NOMO-1 (cell line): ENCODE data around the gene ZFYVE28.

Experiments
- DNase-seq, 2 experiments: peaks; one replicate each; lab custom pipeline; 2025; ENCODE audit not compliant: unreplicated experiment in 2 of 2; lab: John Stamatoyannopoulos, UW

Gene ZFYVE28

DNA sequence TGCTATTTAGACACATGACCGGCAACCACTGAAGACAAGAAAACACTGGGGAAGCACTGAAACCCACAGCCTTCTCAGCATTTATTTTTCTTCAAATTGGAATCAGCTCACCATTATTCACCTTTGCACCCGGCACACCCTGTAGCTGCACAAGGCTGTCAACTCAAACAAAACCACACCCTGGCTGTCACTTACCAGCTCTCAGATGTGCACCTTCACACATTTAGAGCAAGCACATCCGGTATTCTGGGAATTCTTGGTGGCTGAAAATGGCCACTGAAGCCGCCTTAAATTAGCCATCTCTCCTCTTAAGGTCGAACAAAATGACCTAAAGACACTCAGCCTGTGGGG, 5.9 kb downstream of the ZFYVE28 start:
- DNase-seq: peak in 1 of 2 experiments; percentile 48

GRCh38 chr4:2411786-2412510, 6.5 kb downstream of the ZFYVE28 start:
- no peak for DNase-seq

DNA sequence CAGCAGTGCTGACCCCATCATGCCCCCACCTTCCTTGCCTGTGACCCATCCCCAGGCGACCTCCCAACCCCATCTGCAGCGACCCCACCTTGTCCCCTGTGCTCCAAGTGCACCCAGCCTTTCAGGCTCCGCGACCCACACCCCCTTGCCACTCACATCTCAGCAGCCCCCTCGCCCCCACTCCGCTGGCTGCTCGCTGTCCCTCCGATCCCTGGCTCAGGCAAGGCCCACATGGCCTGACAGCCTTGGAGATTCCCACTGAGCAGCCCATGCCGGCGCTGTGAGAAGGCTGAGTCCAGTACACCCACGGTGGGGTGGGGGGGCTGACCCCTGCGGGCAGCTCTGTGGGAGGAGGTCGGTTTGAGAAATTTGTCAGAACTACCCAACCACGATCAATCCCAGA, 9.1 kb downstream of the ZFYVE28 start:
- no peak for DNase-seq

- no peak for DNase-seq
Measured at GRCh38 chr4:2408976-2409375, 9.5 kb downstream of the ZFYVE28 start.

- DNase-seq: no peak
Measured at GRCh38 chr4:2408401-2408958, 10.0 kb downstream of the ZFYVE28 start.

DNA sequence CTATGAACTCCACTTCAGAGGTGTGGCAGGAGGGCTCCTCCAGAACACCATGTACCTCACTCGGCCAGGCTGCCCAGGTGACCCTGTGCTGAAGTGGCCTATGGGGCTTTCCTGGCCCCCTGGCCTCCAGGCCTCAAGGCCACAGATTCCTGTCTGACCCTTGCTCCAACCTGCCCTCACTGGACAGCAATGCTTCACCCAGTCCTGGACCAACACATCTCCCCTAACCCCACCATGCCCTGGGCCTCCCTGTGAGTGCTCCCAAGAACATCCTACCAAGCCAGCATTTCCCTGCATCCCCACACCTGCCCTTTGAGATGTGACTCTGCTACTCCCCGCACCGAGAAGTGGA, 10.5 kb downstream of the ZFYVE28 start:
- no peak for DNase-seq

- DNase-seq: no peak
Measured at GRCh38 chr4:2406920-2407319, 11.5 kb downstream of the ZFYVE28 start.

GRCh38 chr4:2406406-2406805, 12.0 kb downstream of the ZFYVE28 start:
- no peak for DNase-seq

GRCh38 chr4:2402941-2403340, 15.5 kb downstream of the ZFYVE28 start:
- no peak for DNase-seq

DNA sequence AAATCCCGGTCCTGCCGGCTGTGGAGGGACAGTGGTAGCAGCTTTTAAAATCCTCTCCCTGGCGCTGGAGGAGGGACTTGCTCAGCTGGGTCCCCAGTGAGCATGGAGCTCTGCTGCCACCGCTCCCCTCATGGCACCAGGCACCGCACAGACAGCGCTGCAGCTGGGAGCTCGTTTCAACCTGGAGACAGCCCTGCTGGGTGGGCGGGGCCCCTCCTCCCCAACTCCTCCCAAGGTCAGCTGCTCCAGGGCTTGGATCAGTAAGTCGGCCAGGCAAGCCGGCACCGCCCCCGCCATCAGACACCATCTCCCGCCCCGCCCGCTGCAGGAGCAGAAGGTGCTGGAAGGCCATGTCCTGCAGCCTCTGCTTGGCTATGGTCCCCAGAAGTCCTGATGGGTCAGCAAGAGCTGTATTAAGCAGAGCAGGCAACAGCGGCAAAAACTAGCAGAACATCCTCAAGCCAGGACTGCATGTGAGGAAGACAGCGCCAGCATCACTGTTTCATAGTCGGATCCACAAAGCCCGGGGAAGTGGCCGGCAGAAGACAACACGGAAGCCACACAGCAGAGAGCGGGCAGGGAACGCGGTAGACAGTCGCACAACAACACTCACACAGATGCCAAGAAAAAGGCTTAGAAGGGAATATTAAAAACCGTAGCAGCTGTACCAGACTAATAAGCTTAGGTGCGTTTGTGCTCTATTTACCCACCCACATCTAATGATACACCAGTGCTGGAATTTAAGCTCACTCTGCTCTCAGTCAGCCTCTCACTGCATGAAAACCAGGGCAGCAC, 16.2 kb downstream of the ZFYVE28 start:
- no peak for DNase-seq

GRCh38 chr4:2401610-2401983, 16.8 kb downstream of the ZFYVE28 start:
- DNase-seq: no peak

DNA sequence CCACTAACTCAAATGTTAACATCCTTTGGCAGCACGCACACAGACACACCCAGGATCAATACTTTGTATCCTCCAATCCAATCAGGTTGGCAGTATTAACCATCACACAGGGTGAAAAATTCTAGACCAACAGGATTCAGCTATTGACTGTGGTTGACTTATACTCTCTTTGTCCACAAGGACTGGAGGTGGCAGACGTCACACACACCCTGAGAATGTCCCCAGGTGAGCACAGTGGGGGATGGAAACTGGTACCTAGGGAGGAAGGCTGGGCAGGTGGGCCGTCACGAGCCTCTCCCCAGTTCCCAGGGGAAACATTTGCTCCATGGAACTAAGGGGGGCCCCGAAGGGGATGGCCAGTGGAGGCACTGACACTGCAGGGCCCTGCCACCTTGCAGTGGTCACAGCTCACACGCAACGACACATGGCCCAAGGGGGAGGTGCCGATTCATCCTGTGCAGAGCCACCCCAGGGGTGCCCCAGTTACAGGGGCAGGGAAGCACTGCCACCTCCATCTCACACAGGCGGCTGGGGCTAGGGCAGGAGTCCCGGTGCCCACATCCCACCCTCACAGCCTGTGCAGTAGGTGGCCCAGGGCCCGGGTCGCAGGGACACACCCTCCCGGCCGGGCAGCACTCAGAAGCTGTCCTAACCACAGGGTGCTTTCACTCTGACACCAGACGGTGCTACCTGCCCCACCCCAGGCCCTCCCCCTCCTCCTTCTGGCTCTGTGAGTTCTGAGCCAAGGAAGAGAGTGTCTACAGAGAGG, 17.4 kb downstream of the ZFYVE28 start:
- no peak for DNase-seq

DNA sequence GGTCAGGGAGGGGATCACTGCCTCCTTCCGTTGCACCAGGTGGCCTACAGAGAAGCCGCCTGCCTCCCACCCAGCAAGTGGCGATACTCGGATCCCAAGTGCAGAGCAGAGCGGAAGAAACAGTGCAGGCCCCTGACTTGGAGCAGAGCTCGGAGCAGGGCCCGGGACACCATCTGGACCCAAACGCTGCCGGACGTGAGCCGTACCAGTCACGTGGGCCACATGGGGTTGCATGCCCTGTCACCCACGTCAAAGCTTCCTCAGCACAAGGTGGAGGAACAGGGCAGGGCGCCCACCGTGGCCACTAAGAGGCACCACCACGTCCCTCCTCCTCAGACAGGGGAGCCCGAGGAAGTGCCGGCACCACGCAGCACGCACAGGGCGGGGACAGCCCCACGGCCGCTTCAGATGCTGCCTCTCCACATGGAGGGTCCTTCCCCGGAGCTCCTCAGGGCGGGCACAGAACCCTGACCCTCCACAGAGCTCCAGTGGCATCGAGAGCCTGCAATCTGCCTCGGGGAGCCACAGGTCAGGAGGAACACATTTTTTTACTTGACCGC, 18.7 kb downstream of the ZFYVE28 start:
- DNase-seq: no peak

- DNase-seq: no peak
Measured at GRCh38 chr4:2399216-2399615, 19.2 kb downstream of the ZFYVE28 start.

DNA sequence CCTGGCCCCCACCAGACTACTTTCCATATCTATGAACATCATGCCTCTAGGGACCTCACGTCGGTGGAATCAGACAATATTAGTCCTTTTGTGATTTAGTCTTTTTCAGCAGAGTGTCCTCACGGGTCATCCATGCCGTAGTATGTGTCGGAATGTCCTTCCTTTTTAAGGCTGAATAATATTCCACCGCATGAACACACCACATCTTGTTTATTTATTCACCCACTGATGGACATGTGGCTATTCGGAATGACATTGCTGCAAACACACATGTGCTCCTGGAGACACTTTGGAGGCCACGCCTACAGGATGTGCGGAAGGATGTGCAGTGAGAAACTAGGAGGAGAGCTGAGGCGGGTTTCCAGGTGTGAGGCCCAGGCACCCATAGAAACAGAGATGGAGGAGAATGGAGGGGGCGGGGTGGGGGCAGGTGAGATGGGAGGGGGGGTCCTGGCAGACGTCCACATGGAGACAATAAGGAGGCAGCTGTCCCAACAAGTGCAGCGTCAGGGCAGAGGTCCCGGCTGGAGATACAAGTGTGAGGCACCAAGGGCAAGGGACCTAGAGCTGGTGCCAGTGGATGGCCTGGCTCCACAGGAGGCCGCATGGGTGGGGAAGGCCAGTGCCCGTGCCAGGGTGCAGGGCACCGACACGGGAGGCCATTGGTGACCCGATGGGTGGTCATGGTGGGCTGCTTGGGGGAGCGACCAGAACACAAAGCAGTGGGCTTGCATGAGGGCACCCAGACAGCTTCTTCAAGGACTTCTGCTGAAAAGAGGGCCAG, 20.7 kb downstream of the ZFYVE28 start:
- no peak for DNase-seq

GRCh38 chr4:2396781-2397368, 21.6 kb downstream of the ZFYVE28 start:
- DNase-seq: no peak

DNA sequence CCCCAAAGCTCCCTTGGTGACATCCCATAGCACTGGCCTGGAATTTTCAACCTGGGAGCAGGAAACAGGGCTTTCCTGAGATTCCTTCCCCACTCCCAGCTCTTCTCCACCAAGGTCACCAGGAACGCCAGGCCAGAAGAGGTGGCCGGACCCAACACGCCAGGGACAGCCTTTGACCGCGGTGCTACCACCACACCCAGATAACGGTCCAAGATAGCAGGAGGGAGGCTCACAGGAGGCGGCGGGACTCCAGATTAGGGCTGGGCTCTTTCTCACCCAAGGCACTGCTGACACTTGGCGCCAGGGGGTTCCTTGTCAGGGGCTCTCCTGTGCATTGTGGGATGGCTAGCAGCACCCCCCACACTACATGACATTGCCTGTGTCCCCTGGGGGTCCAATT, 22.9 kb downstream of the ZFYVE28 start:
- no peak for DNase-seq

DNA sequence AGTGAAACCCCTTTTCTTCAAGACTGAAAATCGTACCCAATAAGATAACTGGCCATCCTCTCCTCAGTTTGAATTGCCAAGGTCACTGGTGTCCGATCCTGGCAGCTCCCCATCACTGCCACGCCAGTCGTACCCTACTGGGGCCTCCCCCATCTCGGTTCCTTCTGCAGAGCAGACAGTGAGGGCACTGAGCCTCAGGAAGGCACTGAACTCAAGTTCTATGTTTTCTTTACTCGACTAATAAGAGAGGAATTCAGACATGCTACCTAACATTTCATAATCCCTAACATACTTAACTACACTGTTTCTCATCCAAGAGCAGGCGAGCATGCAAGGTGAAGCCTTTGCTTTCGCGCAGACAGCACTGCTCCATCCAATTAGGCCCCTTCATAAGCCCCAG, 23.4 kb downstream of the ZFYVE28 start:
- no peak for DNase-seq

DNA sequence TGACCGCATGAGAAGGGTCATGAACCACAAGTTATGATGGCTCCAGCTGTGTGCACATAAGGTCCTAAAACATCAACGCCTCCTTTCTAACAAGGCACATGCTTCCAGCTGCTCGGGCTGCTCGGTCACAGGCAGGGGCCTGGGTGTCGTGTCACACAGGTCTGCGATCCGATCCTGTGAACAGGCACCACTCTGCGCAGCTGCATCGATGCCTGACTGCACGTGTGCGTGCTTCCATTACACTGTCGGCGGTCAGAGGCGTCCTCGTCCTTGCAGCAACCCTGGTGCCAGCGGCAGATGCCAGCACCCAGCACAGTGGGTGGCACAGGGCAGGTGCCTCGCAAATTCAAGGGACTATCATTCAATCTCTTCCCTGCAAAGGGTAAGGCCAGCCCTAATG, 23.9 kb downstream of the ZFYVE28 start:
- DNase-seq: no peak
